GM23338 (cell line): ENCODE data around the gene SLC26A1. TPM values are rescaled to one million over a fixed set of nuclear protein-coding genes. Genes with fewer than 3 reads are reported as not detected.

Source experiments
- ATAC-seq: fragments of 200-7000 bp; cut with Tn5 transposase; 3 replicates; pipeline ENCODE4 v1.9.1; 2020
- DNase-seq: peaks from one replicate; pipeline ENCODE4 v3.0.0-alpha.2; 2015; ENCODE audit warnings: low spot score
- H2AFZ ChIP-seq: fragments of 200-600 bp; sonication (generic); 2 replicates; pipeline ENCODE4 v1.8.0; 2016; ENCODE audit warnings: antibody characterized with exemption, mild to moderate bottlenecking, moderate library complexity
- H3F3A ChIP-seq: fragments of 200-600 bp; sonication (generic); replicated peaks from 2 replicates; pipeline ENCODE4 v1.8.0; 2017; ENCODE audit warnings: antibody characterized with exemption, mixed run types, low read depth
- H3K27ac ChIP-seq: fragments of 200-600 bp; sonication (generic); 2 replicates; pipeline ENCODE4 v1.6.1; 2016; ENCODE audit warnings: low read depth
- H3K27me3 ChIP-seq: fragments of 200-600 bp; sonication (generic); 2 replicates; pipeline ENCODE4 v1.8.0; 2016; ENCODE audit warnings: mild to moderate bottlenecking, mixed run types, moderate library complexity; ENCODE audit not compliant: insufficient read depth
- H3K36me3 ChIP-seq: fragments of 200-600 bp; sonication (generic); 2 replicates; pipeline ENCODE4 v1.8.0; 2016; ENCODE audit warnings: mild to moderate bottlenecking; ENCODE audit not compliant: insufficient read depth
- H3K4me1 ChIP-seq: fragments of 200-600 bp; sonication (generic); 2 replicates; pipeline ENCODE4 v1.8.0; 2016; ENCODE audit warnings: mild to moderate bottlenecking, moderate library complexity; ENCODE audit not compliant: insufficient read depth
- H3K4me2 ChIP-seq: fragments of 200-600 bp; sonication (generic); 2 replicates; pipeline ENCODE4 v1.7.1; 2017; ENCODE audit warnings: mixed run types
- H3K4me3 ChIP-seq: fragments of 200-600 bp; sonication (generic); 2 replicates; pipeline ENCODE4 v1.6.1; 2016; ENCODE audit warnings: mixed run types
- H3K79me2 ChIP-seq: fragments of 200-600 bp; sonication (generic); replicated peaks from 2 replicates; pipeline ENCODE4 v1.8.0; 2017; ENCODE audit warnings: mild to moderate bottlenecking; ENCODE audit not compliant: insufficient read depth
- H3K9me2 ChIP-seq: fragments of 200-600 bp; sonication (generic); 2 replicates; pipeline ENCODE4 v1.8.0; 2017; ENCODE audit not compliant: insufficient read depth
- H4K20me1 ChIP-seq: fragments of 200-600 bp; sonication (generic); replicated peaks from 2 replicates; pipeline ENCODE4 v1.8.0; 2017; ENCODE audit warnings: mild to moderate bottlenecking; ENCODE audit not compliant: insufficient read depth
- H3K27ac Mint-ChIP-seq: 2 replicates; pipeline ENCODE4 v1.8.0; 2020; ENCODE audit warnings: inconsistent platforms, mild to moderate bottlenecking, moderate library complexity, mixed read lengths
- H3K27me3 Mint-ChIP-seq: 3 replicates; pipeline ENCODE4 v1.8.0; 2022; ENCODE audit warnings: low read depth, mild to moderate bottlenecking, moderate library complexity, mixed read lengths, inconsistent platforms; ENCODE audit not compliant: insufficient read depth, poor library complexity
- H3K36me3 Mint-ChIP-seq: 3 replicates; pipeline ENCODE4 v1.8.0; 2021; ENCODE audit warnings: low read depth, mild to moderate bottlenecking, inconsistent platforms, moderate library complexity, mixed read lengths
- H3K4me1 Mint-ChIP-seq: 3 replicates; pipeline ENCODE4 v1.8.0; 2020; ENCODE audit warnings: mild to moderate bottlenecking, inconsistent platforms, mixed read lengths
- H3K4me3 Mint-ChIP-seq: 3 replicates; pipeline ENCODE4 v1.8.0; 2021; ENCODE audit warnings: moderate library complexity, mild to moderate bottlenecking, inconsistent platforms, mixed read lengths
- H3K9me3 Mint-ChIP-seq: 3 replicates; pipeline ENCODE4 v1.8.0; 2020; ENCODE audit warnings: moderate library complexity, mild to moderate bottlenecking, inconsistent platforms, mixed read lengths
- CREB1 ChIP-seq: fragments of 250-450 bp; sonication (Bioruptor Pico); IDR thresholded peaks from 2 replicates; pipeline ENCODE4 v1.5.0; 2020; ENCODE audit warnings: low read depth, mild to moderate bottlenecking, moderate library complexity
- CTCF ChIP-seq, 2 experiments: fragments of 200-600 bp in 1 of 2; sonication (generic) in 1 of 2; conservative IDR thresholded peaks; 2 replicates each; pipeline versions ENCODE4 v1.5.1 to v1.6.1; 2016 to 2017; ENCODE audit warnings: antibody characterized with exemption in 2 of 2, low read depth in 2 of 2, mild to moderate bottlenecking in 2 of 2, moderate library complexity in 1 of 2
- EZH2 ChIP-seq: fragments of 200-600 bp; sonication (generic); IDR thresholded peaks from one replicate; pipeline ENCODE4 v1.8.0; 2017; ENCODE audit warnings: antibody characterized with exemption, mild to moderate bottlenecking, low read depth; ENCODE audit not compliant: unreplicated experiment
- EZH2phosphoT487 ChIP-seq: fragments of 200-600 bp; sonication (generic); IDR thresholded peaks from one replicate; pipeline ENCODE4 v1.8.1; 2018; ENCODE audit warnings: antibody characterized with exemption; ENCODE audit not compliant: unreplicated experiment
- JUNB ChIP-seq: IDR thresholded peaks from one replicate; pipeline ENCODE4 v1.6.1; 2016; ENCODE audit warnings: antibody characterized with exemption; ENCODE audit not compliant: unreplicated experiment
- NANOG ChIP-seq: IDR thresholded peaks from 2 replicates; pipeline ENCODE4 v1.6.1; 2016; ENCODE audit warnings: antibody characterized with exemption, borderline replicate concordance
- POLR2AphosphoS5 ChIP-seq: IDR thresholded peaks from 2 replicates; pipeline ENCODE4 v1.6.1; 2016; ENCODE audit warnings: antibody characterized with exemption, low read depth
- REST ChIP-seq: IDR thresholded peaks from one replicate; pipeline ENCODE4 v1.6.1; 2018; ENCODE audit warnings: antibody characterized with exemption; ENCODE audit not compliant: unreplicated experiment
- STAT1 ChIP-seq: IDR thresholded peaks from one replicate; pipeline ENCODE4 v1.6.1; 2016; ENCODE audit warnings: antibody characterized with exemption; ENCODE audit not compliant: unreplicated experiment
- ZNF114 ChIP-seq: fragments of 250-450 bp; sonication (Bioruptor Pico); IDR thresholded peaks from 2 replicates; pipeline ENCODE4 v1.5.0; 2020; ENCODE audit warnings: mild to moderate bottlenecking, moderate library complexity
- ZNF331 ChIP-seq: fragments of 250-450 bp; sonication (Bioruptor Pico); IDR thresholded peaks from 2 replicates; pipeline ENCODE4 v1.5.0; 2020; ENCODE audit warnings: low read depth, mild to moderate bottlenecking, moderate library complexity
- polyA plus RNA-seq: library from polyadenylated mRNA; unstranded; fragments of >200 nt; fragmentation: Nextera tagmentation; extraction: Ambion mirVana; gene quantifications from 2 replicates; pipeline ENCODE4 v1.2.1, GENCODE V29; 2016
- total RNA-seq: library from RNA; depleted of rRNA; stranded (reverse); fragments of >200 nt; shearing (Covaris generic); gene quantifications from 2 replicates; pipeline ENCODE4 v1.2.3, GENCODE V29; 2014
- TF ChIP-seq, protein P1 (sequence below): IDR thresholded peaks from 2 replicates; pipeline ENCODE4 v1.6.1; 2016; ENCODE audit warnings: antibody characterized with exemption
- TF ChIP-seq, protein P2 (sequence below): fragments of 250-450 bp; sonication (Bioruptor Pico); IDR thresholded peaks from 2 replicates; pipeline ENCODE4 v1.5.0; 2020; ENCODE audit warnings: mild to moderate bottlenecking, moderate library complexity

SLC26A1 gene
- total and polyA plus RNA-seq, 2 experiments from 2014 or later: 0.10 to 0.27 TPM

DNA sequence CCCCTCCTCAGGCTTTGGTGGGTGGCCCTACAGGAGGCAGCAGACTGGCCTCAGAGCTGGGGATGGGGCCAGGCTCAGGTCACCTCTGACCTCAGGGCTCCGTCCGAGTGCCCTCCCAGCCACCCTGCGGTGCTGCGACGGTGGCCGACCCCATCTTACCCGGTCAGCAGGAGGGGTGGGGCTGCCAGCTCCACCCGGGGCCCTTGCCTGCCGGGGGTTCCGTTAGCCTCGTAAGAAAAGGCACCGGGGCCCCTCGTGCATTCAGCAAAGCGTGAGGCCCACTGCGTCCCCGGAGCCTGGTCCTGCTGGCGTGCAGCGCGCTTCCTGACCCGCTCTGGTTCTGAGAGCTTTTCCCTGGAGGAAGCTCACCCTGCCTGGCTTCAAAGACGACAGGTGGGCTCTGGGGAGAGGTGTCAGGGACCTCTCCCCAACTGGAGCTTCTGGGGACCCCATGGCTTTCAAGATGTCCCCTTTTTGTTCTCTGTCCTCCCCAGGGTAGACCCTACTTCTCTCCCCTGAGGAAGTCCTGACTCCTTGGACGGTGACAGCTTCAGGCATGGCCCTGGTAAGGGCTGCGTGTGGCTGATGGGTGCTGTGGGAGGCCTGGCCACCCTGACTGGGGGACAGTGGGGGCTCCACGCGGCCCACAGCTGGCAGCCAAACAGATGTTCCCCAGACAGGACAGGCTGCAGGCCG is 34.2 kb upstream of the SLC26A1 start:
- Histone ChIP-seq H3K4me2 (no peak overlapping the region), H3K79me2 (no peaks in the 10 kb centered on the region), H3K27ac (no peak overlapping the region), H3K4me3 (no peak overlapping the region), H3K36me3 (no peaks in the 10 kb centered on the region; the same call in 1 of the 2 replicates), H3K9me2 (no peaks in the 10 kb centered on the region), H2AFZ (no peak overlapping the region), H4K20me1 (no peaks in the 10 kb centered on the region; the same call in 1 of the 2 replicates), H3K27me3 (no peaks in the 10 kb centered on the region), H3F3A (no peaks in the 10 kb centered on the region), H3K4me1 (no peaks in the 10 kb centered on the region)
- H3K4me1 Mint-ChIP-seq: peaks cover 4% of the 10 kb centered on the region; the same call in 1 of the 3 replicates
- no peaks in the 10 kb centered on the region; the same call in 2 of the 3 replicates for H3K9me3 Mint-ChIP-seq
- H3K27me3 Mint-ChIP-seq: peaks cover 8% of the 10 kb centered on the region
- DNase-seq (no peak), ATAC-seq (no peak)
- H3K4me3 Mint-ChIP-seq: no peak overlapping the region
- H3K27ac Mint-ChIP-seq: no peak overlapping the region
- peaks cover 13% of the 10 kb centered on the region for H3K36me3 Mint-ChIP-seq
- no peak for TF ChIP-seq POLR2AphosphoS5
- TF ChIP-seq, protein P1, sequence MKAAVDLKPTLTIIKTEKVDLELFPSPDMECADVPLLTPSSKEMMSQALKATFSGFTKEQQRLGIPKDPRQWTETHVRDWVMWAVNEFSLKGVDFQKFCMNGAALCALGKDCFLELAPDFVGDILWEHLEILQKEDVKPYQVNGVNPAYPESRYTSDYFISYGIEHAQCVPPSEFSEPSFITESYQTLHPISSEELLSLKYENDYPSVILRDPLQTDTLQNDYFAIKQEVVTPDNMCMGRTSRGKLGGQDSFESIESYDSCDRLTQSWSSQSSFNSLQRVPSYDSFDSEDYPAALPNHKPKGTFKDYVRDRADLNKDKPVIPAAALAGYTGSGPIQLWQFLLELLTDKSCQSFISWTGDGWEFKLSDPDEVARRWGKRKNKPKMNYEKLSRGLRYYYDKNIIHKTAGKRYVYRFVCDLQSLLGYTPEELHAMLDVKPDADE: no peak
- no peak for TF ChIP-seq CTCF (conservative IDR thresholded peaks at IDR 0.05; ENCODE audit: low read depth in 2 of 2)
- TF ChIP-seq REST: no peak
- TF ChIP-seq EZH2phosphoT487: no peak
- TF ChIP-seq ZNF114 (CRISPR knock-in tag): no peak
- no peak for TF ChIP-seq STAT1
- no peak for TF ChIP-seq CREB1 (CRISPR knock-in tag)
- no peak for TF ChIP-seq EZH2
- TF ChIP-seq NANOG: no peak
- TF ChIP-seq, protein P2, sequence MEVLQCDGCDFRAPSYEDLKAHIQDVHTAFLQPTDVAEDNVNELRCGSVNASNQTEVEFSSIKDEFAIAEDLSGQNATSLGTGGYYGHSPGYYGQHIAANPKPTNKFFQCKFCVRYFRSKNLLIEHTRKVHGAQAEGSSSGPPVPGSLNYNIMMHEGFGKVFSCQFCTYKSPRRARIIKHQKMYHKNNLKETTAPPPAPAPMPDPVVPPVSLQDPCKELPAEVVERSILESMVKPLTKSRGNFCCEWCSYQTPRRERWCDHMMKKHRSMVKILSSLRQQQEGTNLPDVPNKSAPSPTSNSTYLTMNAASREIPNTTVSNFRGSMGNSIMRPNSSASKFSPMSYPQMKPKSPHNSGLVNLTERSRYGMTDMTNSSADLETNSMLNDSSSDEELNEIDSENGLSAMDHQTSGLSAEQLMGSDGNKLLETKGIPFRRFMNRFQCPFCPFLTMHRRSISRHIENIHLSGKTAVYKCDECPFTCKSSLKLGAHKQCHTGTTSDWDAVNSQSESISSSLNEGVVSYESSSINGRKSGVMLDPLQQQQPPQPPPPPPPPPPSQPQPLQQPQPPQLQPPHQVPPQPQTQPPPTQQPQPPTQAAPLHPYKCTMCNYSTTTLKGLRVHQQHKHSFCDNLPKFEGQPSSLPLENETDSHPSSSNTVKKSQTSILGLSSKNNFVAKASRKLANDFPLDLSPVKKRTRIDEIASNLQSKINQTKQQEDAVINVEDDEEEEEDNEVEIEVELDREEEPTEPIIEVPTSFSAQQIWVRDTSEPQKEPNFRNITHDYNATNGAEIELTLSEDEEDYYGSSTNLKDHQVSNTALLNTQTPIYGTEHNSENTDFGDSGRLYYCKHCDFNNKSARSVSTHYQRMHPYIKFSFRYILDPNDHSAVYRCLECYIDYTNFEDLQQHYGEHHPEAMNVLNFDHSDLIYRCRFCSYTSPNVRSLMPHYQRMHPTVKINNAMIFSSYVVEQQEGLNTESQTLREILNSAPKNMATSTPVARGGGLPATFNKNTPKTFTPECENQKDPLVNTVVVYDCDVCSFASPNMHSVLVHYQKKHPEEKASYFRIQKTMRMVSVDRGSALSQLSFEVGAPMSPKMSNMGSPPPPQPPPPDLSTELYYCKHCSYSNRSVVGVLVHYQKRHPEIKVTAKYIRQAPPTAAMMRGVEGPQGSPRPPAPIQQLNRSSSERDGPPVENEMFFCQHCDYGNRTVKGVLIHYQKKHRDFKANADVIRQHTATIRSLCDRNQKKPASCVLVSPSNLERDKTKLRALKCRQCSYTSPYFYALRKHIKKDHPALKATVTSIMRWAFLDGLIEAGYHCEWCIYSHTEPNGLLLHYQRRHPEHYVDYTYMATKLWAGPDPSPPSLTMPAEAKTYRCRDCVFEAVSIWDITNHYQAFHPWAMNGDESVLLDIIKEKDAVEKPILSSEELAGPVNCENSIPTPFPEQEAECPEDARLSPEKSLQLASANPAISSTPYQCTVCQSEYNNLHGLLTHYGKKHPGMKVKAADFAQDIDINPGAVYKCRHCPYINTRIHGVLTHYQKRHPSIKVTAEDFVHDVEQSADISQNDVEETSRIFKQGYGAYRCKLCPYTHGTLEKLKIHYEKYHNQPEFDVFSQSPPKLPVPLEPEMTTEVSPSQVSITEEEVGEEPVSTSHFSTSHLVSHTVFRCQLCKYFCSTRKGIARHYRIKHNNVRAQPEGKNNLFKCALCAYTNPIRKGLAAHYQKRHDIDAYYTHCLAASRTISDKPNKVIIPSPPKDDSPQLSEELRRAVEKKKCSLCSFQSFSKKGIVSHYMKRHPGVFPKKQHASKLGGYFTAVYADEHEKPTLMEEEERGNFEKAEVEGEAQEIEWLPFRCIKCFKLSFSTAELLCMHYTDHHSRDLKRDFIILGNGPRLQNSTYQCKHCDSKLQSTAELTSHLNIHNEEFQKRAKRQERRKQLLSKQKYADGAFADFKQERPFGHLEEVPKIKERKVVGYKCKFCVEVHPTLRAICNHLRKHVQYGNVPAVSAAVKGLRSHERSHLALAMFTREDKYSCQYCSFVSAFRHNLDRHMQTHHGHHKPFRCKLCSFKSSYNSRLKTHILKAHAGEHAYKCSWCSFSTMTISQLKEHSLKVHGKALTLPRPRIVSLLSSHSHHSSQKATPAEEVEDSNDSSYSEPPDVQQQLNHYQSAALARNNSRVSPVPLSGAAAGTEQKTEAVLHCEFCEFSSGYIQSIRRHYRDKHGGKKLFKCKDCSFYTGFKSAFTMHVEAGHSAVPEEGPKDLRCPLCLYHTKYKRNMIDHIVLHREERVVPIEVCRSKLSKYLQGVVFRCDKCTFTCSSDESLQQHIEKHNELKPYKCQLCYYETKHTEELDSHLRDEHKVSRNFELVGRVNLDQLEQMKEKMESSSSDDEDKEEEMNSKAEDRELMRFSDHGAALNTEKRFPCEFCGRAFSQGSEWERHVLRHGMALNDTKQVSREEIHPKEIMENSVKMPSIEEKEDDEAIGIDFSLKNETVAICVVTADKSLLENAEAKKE (CRISPR knock-in tag): no peak
- TF ChIP-seq JUNB: no peak
- TF ChIP-seq ZNF331 (CRISPR knock-in tag): no peak
